ENCODE results near the gene PIP5K1B. TPM values are rescaled to one million over a fixed set of nuclear protein-coding genes. Genes with fewer than 3 reads are reported as not detected.

Gene PIP5K1B
- polyA plus RNA-seq, 1 donor (not counting 4 experiments of a cell fraction or from before 2014, with no cell fraction given) = not detected

GRCh38 chr9:68974901-68975300, 269.9 kb downstream of the PIP5K1B start:
- Histone ChIP-seq H3K4me2 (ENCODE audit: control insufficient read depth, extremely low read depth, insufficient read depth, low read depth, low read length) (no peak overlapping the region), H3K27me3 (ENCODE audit: control insufficient read depth, extremely low read depth, insufficient read depth, low read length) (no peaks in the 10 kb centered on the region), H3K27ac (ENCODE audit: control insufficient read depth, insufficient read depth, low read length) (no peak overlapping the region), H3K9me3 (ENCODE audit: control insufficient read depth, low read depth, low read length) (no peaks in the 10 kb centered on the region), H2AFZ (ENCODE audit: control insufficient read depth, low read length) (no peak overlapping the region), H3K36me3 (ENCODE audit: control insufficient read depth in 2 of 2, extremely low read depth in 1 of 2, insufficient read depth in 2 of 2, low read length in 2 of 2) (no peaks in the 10 kb centered on the region), H3K4me3 (ENCODE audit: control insufficient read depth in 2 of 3, extremely low read depth in 1 of 3, insufficient read depth in 2 of 3, low read depth in 1 of 3, low read length in 3 of 3) (no peak overlapping the region), H3K79me2 (ENCODE audit: control insufficient read depth, insufficient read depth, low read length) (no peaks in the 10 kb centered on the region), H3K9me1 (ENCODE audit: control insufficient read depth, extremely low read depth, insufficient read depth, low read length) (no peaks in the 10 kb centered on the region), H4K20me1 (ENCODE audit: control insufficient read depth, extremely low read depth, insufficient read depth, low read length) (no peaks in the 10 kb centered on the region), H3K9ac (ENCODE audit: control insufficient read depth, extremely low read depth, insufficient read depth, low read length) (no peak overlapping the region), H3K4me1 (ENCODE audit: control insufficient read depth, extremely low read depth, insufficient read depth, low read length) (no peaks in the 10 kb centered on the region)
- FAIRE-seq (no peak), DNase-seq (ENCODE audit: low read depth, low spot score) (no peak)
- dilution Hi-C loops (cut with MboI; ENCODE audit: extremely low pct_ligation_motif_present, low sequenced_read_pairs) = loop anchor here (25.0 kb wide), 1 partner anchor 363 kb away; no protein-coding TSS in a partner anchor
- no peak for TF ChIP-seq EZH2 (IDR thresholded peaks at IDR 0.05; ENCODE audit: low read length)
- TF ChIP-seq CTCF (optimal IDR thresholded peaks at IDR 0.05 in 1 of 3, IDR thresholded peaks at IDR 0.05 in 1 of 3, conservative IDR thresholded peaks at IDR 0.05 in 1 of 3; ENCODE audit: extremely low read depth in 1 of 3, insufficient read depth in 2 of 3, low read length in 3 of 3) = no peak

GRCh38 chr9:68975365-68976043, 270.5 kb downstream of the PIP5K1B start:
- Histone ChIP-seq H3K36me3 (ENCODE audit: control insufficient read depth in 2 of 2, extremely low read depth in 1 of 2, insufficient read depth in 2 of 2, low read length in 2 of 2) (no peaks in the 10 kb centered on the region), H3K27me3 (ENCODE audit: control insufficient read depth, extremely low read depth, insufficient read depth, low read length) (no peaks in the 10 kb centered on the region), H3K9ac (ENCODE audit: control insufficient read depth, extremely low read depth, insufficient read depth, low read length) (no peak overlapping the region), H4K20me1 (ENCODE audit: control insufficient read depth, extremely low read depth, insufficient read depth, low read length) (no peaks in the 10 kb centered on the region), H3K9me3 (ENCODE audit: control insufficient read depth, low read depth, low read length) (no peaks in the 10 kb centered on the region), H3K9me1 (ENCODE audit: control insufficient read depth, extremely low read depth, insufficient read depth, low read length) (no peaks in the 10 kb centered on the region), H3K4me3 (ENCODE audit: control insufficient read depth in 2 of 3, extremely low read depth in 1 of 3, insufficient read depth in 2 of 3, low read depth in 1 of 3, low read length in 3 of 3) (no peak overlapping the region), H3K4me1 (ENCODE audit: control insufficient read depth, extremely low read depth, insufficient read depth, low read length) (no peaks in the 10 kb centered on the region), H3K79me2 (ENCODE audit: control insufficient read depth, insufficient read depth, low read length) (no peaks in the 10 kb centered on the region), H2AFZ (ENCODE audit: control insufficient read depth, low read length) (no peak overlapping the region), H3K4me2 (ENCODE audit: control insufficient read depth, extremely low read depth, insufficient read depth, low read depth, low read length) (no peak overlapping the region), H3K27ac (ENCODE audit: control insufficient read depth, insufficient read depth, low read length) (no peak overlapping the region)
- DNase-seq (ENCODE audit: low read depth, low spot score) (no peak), FAIRE-seq (no peak)
- dilution Hi-C loops (cut with MboI; ENCODE audit: extremely low pct_ligation_motif_present, low sequenced_read_pairs) = loop anchor here (25.0 kb wide), 1 partner anchor 363 kb away; no protein-coding TSS in a partner anchor
- TF ChIP-seq EZH2 (IDR thresholded peaks at IDR 0.05; ENCODE audit: low read length) (no peak), CTCF (optimal IDR thresholded peaks at IDR 0.05 in 1 of 3, IDR thresholded peaks at IDR 0.05 in 1 of 3, conservative IDR thresholded peaks at IDR 0.05 in 1 of 3; ENCODE audit: extremely low read depth in 1 of 3, insufficient read depth in 2 of 3, low read length in 3 of 3) (no peak)
